HG03432 (cell line): ENCODE measurements around the gene KCNE5.
"Not testable (repeated sequence)": the region's sequence is repeated elsewhere in the genome, so short reads cannot be mapped to it uniquely, and the experiment has no call there.

Experiments used
- ATAC-seq: cut with Tn5 transposase; IDR thresholded peaks from one replicate; pipeline ENCODE4 v1.9.1; 2021; ENCODE audit warnings: mild to moderate bottlenecking, moderate library complexity; ENCODE audit not compliant: unreplicated experiment

The KCNE5 gene

DNA sequence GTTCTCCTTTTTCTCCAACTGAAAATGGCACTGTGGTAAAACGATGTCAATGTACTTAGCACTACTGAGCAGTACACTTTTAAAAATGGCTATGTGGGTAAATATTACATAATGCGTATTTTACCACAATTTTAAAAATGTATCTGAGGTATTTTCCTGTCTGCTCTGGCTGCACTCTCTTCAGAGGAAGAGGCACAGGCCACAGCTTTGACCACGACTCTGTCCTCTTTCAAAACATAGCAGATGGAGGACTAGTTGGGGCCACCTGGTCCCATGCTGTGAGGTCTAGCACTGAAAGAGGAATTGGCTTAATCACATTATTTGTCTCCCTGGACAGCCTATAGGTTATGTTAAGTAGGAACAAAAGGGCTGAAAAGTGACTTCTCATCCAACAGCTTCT lies 5.2 kb downstream of the KCNE5 start:
- no peak for ATAC-seq

DNA sequence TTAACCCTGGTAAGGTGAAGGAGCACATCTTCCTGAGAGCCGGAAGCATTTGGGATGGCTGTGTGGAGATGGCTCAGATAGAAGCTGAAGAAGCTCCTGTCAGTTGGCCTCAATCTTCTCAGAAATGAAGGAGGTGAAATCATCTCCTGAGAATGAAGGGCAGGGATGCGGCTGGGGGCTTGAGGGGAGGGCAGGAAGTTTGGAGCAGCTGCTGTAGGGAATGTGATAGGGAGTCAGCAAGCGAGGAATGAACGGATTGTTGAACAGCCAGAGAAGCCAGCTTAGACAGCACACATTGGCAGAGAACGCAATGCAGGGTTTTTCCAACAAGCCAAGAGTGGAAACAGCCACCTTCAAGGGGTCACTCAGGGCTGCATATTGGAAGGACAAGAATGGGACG lies 10.0 kb downstream of the KCNE5 start:
- no peak for ATAC-seq

DNA sequence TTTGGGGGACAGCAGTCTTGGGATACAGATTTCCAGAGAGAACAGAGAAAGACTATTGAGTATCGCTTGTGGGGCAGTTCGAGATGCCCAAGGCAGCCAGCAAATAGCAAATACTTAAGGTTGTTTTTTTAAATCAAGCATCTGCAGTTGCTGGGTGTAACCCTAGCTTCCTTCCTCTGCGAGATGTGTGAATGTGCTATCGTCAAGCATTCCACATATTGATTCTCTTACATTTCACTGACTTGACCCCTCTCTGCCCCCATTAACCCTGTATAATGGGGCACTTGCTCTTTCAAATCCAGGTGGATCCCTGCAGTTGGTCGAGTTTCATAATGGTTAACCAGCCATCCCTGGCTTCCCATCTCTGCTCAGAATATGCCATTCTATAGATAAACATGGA lies 23.5 kb downstream of the KCNE5 start:
- no peak for ATAC-seq

GRCh38 chrX:109600237-109600651 lies 24.7 kb downstream of the KCNE5 start:
- ATAC-seq = no peak

- no peak for ATAC-seq
These were observed 29.0 kb downstream of the KCNE5 start for GRCh38 chrX:109596015-109596414.

- ATAC-seq = no peak
These were observed 34.8 kb downstream of the KCNE5 start for GRCh38 chrX:109590176-109590575.

- no peak for ATAC-seq
These were observed 39.5 kb downstream of the KCNE5 start for GRCh38 chrX:109585488-109585887.

DNA sequence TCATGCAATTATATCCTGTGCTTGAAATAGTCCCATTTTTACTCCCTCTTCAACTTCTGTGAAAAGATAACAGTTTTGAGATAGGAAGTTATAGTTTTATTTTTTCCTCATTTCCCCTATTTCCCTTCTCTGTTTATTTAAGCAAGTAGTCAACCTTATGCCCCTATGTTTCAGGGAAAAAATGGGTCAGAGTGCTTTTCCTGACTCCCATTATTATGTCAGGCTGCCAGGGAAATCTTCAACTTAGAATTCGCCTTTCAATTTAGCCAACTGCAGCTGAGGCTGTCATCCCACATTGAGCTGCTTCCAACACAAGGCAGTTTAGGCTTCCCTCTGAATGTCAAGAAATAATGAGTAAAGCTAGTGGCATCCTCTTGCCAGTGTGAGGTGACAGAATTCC lies 46.1 kb downstream of the KCNE5 start:
- no peak for ATAC-seq

- ATAC-seq = no peak
These were observed 47.9 kb downstream of the KCNE5 start for GRCh38 chrX:109577055-109577454.

DNA sequence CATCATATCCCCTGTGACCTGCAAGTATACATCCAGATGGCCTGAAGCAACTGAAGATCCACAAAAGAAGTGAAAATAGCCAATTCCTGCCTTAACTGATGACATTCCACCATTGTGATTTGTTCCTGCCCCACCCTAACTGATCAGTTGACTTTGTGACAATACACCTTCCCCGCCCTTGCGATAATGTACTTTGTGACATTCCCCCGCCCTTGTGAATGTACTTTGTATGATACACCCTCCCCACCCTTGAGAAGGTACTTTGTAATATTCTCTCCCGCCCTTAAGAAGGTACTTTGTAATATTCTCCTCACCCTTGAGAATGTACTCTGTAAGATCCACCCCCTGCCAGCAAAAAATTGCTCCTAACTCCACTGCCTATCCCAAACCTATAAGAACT lies 48.9 kb downstream of the KCNE5 start:
- ATAC-seq = not testable (repeated sequence)
